ENCODE measurements around the gene FAM222B. TPM values are rescaled to one million over a fixed set of nuclear protein-coding genes. Genes with fewer than 3 reads are reported as not detected.

The FAM222B gene
- total and polyA plus RNA-seq, 4 donors: 2.8 to 5.4 (median 4.1) TPM

GRCh38 chr17:28873839-28874238 is 31.2 kb upstream of the FAM222B start:
- Histone ChIP-seq H3K4me1 (ENCODE audit: control insufficient read depth in 4 of 4, insufficient read depth in 4 of 4, low read length in 3 of 4) (no peaks in the 10 kb centered on the region), H3K9ac (ENCODE audit: low read depth in 1 of 2, low read length in 2 of 2) (no peak overlapping the region), H3K27ac (ENCODE audit: low read depth in 1 of 2, low read length in 2 of 2) (no peak overlapping the region), H3K36me3 (ENCODE audit: control insufficient read depth in 4 of 4, insufficient read depth in 3 of 4, low read depth in 1 of 4, low read length in 3 of 4) (peaks cover under 1 to 5% (median 3%) of the 10 kb centered on the region in 4 donors), H3K4me3 (ENCODE audit: low read depth in 1 of 3, low read length in 3 of 3) (no peak overlapping the region), H3K9me3 (ENCODE audit: control insufficient read depth in 4 of 4, low read length in 3 of 4) (no peaks in the 10 kb centered on the region), H3K27me3 (ENCODE audit: control insufficient read depth in 4 of 4, insufficient read depth in 4 of 4, low read length in 3 of 4) (no peaks in the 10 kb centered on the region)
- 92% methylated on average over 7 of the region's 7 CpGs for WGBS
- TF ChIP-seq GABPA (IDR thresholded peaks at IDR 0.05 in 1 of 2, conservative IDR thresholded peaks at IDR 0.05 in 1 of 2) (no peak), ZBTB33 (IDR thresholded peaks at IDR 0.05) (no peak), FOXA2 (IDR thresholded peaks at IDR 0.05) (no peak)
- no peak for DNase-seq (ENCODE audit: low spot score)

DNA sequence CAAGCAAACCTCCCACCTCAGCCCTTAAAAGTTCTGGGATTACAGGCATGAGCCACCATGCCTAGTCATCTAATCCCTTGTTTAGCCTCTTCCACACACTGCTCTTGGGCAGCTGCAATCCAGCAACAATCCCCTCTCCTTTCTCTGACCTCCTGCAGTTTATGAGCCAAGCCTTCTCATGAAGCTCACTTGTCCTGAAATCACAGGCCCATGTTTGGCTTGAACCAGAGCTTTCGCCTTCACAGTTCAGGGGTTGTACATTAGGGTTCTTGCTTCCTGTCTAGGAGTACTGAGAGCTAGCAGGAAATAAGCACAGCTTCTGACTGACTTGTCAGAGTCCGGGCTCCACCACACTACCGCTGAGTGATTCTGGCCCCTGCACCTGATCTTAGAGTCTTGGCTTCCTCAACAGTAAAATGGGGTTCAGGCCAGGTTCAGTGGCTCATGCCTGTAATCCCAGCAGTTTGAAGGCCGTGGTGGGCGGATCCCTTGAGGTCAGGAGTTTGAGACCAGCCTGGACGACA is 28.5 kb upstream of the FAM222B start:
- H3K27me3 ChIP-seq (ENCODE audit: control insufficient read depth in 4 of 4, insufficient read depth in 4 of 4, low read length in 3 of 4): no peaks in the 10 kb centered on the region
- H3K4me3 ChIP-seq (ENCODE audit: low read depth in 1 of 3, low read length in 3 of 3): no peak overlapping the region
- no peaks in the 10 kb centered on the region for H3K36me3 ChIP-seq (ENCODE audit: control insufficient read depth in 4 of 4, insufficient read depth in 3 of 4, low read depth in 1 of 4, low read length in 3 of 4)
- H3K4me1 ChIP-seq (ENCODE audit: control insufficient read depth in 4 of 4, insufficient read depth in 4 of 4, low read length in 3 of 4): no peaks in the 10 kb centered on the region
- no peak overlapping the region for H3K27ac ChIP-seq (ENCODE audit: low read depth in 1 of 2, low read length in 2 of 2)
- 79% methylated on average over 6 of the region's 6 CpGs for WGBS
- no peak for DNase-seq (ENCODE audit: low spot score)
- no peak overlapping the region for H3K9ac ChIP-seq (ENCODE audit: low read depth in 1 of 2, low read length in 2 of 2)
- H3K9me3 ChIP-seq (ENCODE audit: control insufficient read depth in 4 of 4, low read length in 3 of 4): no peaks in the 10 kb centered on the region
- no peak for TF ChIP-seq YY1 (IDR thresholded peaks at IDR 0.05)
- no peak for TF ChIP-seq NR2F2 (IDR thresholded peaks at IDR 0.05)
- no peak for TF ChIP-seq SP1 (IDR thresholded peaks at IDR 0.05)
- TF ChIP-seq, protein P1, sequence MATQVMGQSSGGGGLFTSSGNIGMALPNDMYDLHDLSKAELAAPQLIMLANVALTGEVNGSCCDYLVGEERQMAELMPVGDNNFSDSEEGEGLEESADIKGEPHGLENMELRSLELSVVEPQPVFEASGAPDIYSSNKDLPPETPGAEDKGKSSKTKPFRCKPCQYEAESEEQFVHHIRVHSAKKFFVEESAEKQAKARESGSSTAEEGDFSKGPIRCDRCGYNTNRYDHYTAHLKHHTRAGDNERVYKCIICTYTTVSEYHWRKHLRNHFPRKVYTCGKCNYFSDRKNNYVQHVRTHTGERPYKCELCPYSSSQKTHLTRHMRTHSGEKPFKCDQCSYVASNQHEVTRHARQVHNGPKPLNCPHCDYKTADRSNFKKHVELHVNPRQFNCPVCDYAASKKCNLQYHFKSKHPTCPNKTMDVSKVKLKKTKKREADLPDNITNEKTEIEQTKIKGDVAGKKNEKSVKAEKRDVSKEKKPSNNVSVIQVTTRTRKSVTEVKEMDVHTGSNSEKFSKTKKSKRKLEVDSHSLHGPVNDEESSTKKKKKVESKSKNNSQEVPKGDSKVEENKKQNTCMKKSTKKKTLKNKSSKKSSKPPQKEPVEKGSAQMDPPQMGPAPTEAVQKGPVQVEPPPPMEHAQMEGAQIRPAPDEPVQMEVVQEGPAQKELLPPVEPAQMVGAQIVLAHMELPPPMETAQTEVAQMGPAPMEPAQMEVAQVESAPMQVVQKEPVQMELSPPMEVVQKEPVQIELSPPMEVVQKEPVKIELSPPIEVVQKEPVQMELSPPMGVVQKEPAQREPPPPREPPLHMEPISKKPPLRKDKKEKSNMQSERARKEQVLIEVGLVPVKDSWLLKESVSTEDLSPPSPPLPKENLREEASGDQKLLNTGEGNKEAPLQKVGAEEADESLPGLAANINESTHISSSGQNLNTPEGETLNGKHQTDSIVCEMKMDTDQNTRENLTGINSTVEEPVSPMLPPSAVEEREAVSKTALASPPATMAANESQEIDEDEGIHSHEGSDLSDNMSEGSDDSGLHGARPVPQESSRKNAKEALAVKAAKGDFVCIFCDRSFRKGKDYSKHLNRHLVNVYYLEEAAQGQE (IDR thresholded peaks at IDR 0.05): no peak
- no peak for TF ChIP-seq FOXA2 (IDR thresholded peaks at IDR 0.05)
- no peak for TF ChIP-seq MAX (IDR thresholded peaks at IDR 0.05)
- TF ChIP-seq CTCF (IDR thresholded peaks at IDR 0.05; ENCODE audit: low read depth, low read length, missing input control): no peak
- TF ChIP-seq GABPA (IDR thresholded peaks at IDR 0.05 in 1 of 2, conservative IDR thresholded peaks at IDR 0.05 in 1 of 2): no peak
- no peak for TF ChIP-seq EGR1 (IDR thresholded peaks at IDR 0.05; ENCODE audit: low read depth in 2 of 2)
- no peak for TF ChIP-seq HNF4A (conservative IDR thresholded peaks at IDR 0.05)
- no peak for TF ChIP-seq RAD21 (IDR thresholded peaks at IDR 0.05)
- TF ChIP-seq RXRA (IDR thresholded peaks at IDR 0.05): no peak
- no peak for TF ChIP-seq HNF4G (IDR thresholded peaks at IDR 0.05)
- no peak for TF ChIP-seq JUND (IDR thresholded peaks at IDR 0.05)
- TF ChIP-seq TAF1 (conservative IDR thresholded peaks at IDR 0.05): no peak
- TF ChIP-seq ZBTB33 (IDR thresholded peaks at IDR 0.05): no peak
- TF ChIP-seq, protein P2, sequence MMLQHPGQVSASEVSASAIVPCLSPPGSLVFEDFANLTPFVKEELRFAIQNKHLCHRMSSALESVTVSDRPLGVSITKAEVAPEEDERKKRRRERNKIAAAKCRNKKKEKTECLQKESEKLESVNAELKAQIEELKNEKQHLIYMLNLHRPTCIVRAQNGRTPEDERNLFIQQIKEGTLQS (IDR thresholded peaks at IDR 0.05): no peak

Measured in liver (tissue), 9 donors.